GM12878 (cell line): Measurements from ENCODE around the gene C5orf52. TPM values are rescaled to one million over a fixed set of nuclear protein-coding genes. Genes with fewer than 3 reads are reported as not detected.
A peak's percentile ranks its signal among the peaks of the same experiment; 100 is the strongest.

Experiments
- ATAC-seq: fragments of 200-7000 bp; cut with Tn5 transposase; 3 replicates; pipeline ENCODE4 v1.9.1; 2020; ENCODE audit warnings: mild to moderate bottlenecking, moderate library complexity
- BruUV-seq: library from RNA; stranded (reverse); fragments of 400-500 nt; replicated peaks from 2 replicates; lab custom pipeline; 2021; lab: Mats Ljungman, UMichigan
- CTCF ChIA-PET: fragments of 300-600 bp; sonication (Branson Sonifier 250); formaldehyde crosslinking; extraction: SDS; loops from one replicate; lab custom pipeline; 2021; ENCODE audit warnings: inconsistent platforms; lab: Yijun Ruan, JAX
- POLR2A ChIA-PET: fragments of 350-600 bp; formaldehyde crosslinking; extraction: SDS; loops from one replicate; lab custom pipeline; 2021; ENCODE audit warnings: inconsistent platforms; lab: Charles Lee
- RAD21 ChIA-PET: fragments of 300-600 bp; sonication (Branson Sonifier 250); formaldehyde crosslinking; loops from one replicate; lab custom pipeline; 2023; ENCODE audit warnings: antibody characterized with exemption; ENCODE audit not compliant: unreplicated experiment; lab: Charles Lee
- SMC1A ChIA-PET: fragments of 300-600 bp; sonication (Branson Sonifier 250); formaldehyde crosslinking; loops from one replicate; lab custom pipeline; 2023; ENCODE audit not compliant: unreplicated experiment, uncharacterized antibody; lab: Charles Lee
- DNase-seq: peaks from one replicate; pipeline ENCODE4 v3.0.0-alpha.2; 2011; ENCODE audit warnings: low read depth, low spot score
- FAIRE-seq: peaks from 3 replicates; lab custom pipeline; 2011; peaks lifted over from hg19 to GRCh38; lab: Jason Lieb, UNC
- H2AFZ ChIP-seq: 2 replicates; pipeline ENCODE4 v1.6.0; 2011; ENCODE audit warnings: low read depth, low read length, control low read depth; ENCODE audit not compliant: control insufficient read depth
- H3K27ac ChIP-seq: 2 replicates; pipeline ENCODE4 v1.5.1; 2011; ENCODE audit warnings: control low read depth; ENCODE audit not compliant: control insufficient read depth, insufficient read depth
- H3K27me3 ChIP-seq, 2 experiments: replicated peaks in 1 of 2; 2 replicates each; pipeline versions ENCODE4 v1.6.0 to v1.6.1; 2011; ENCODE audit warnings: low read length in 1 of 2; ENCODE audit not compliant: control insufficient read depth in 2 of 2, insufficient read depth in 2 of 2
- H3K36me3 ChIP-seq, 2 experiments: 2 replicates each; pipeline ENCODE4 v1.5.1; 2011; ENCODE audit warnings: low read length in 1 of 2; ENCODE audit not compliant: control insufficient read depth in 2 of 2, insufficient read depth in 2 of 2
- H3K4me1 ChIP-seq: 2 replicates; pipeline ENCODE4 v1.6.1; 2011; ENCODE audit warnings: mild to moderate bottlenecking, low read length, moderate library complexity, mixed read lengths; ENCODE audit not compliant: control insufficient read depth, insufficient read depth
- H3K4me2 ChIP-seq: 2 replicates; pipeline ENCODE4 v1.6.0; 2011; ENCODE audit warnings: control low read depth; ENCODE audit not compliant: control insufficient read depth, insufficient read depth
- H3K4me3 ChIP-seq: fragments of 200-600 bp; sonication (generic); 2 replicates; pipeline ENCODE4 v1.5.1; 2016
- H3K79me2 ChIP-seq: 2 replicates; pipeline ENCODE4 v1.6.0; 2011; ENCODE audit warnings: low read length; ENCODE audit not compliant: control insufficient read depth, insufficient read depth
- H3K9ac ChIP-seq: 2 replicates; pipeline ENCODE4 v1.8.0; 2011; ENCODE audit warnings: low read length, control low read depth, mixed read lengths; ENCODE audit not compliant: control insufficient read depth, insufficient read depth
- H3K9me3 ChIP-seq: replicated peaks from 3 replicates; pipeline ENCODE4 v1.5.1; 2011; ENCODE audit warnings: mild to moderate bottlenecking, low read length; ENCODE audit not compliant: control insufficient read depth, insufficient read depth
- H4K20me1 ChIP-seq: 2 replicates; pipeline ENCODE4 v1.6.0; 2011; ENCODE audit not compliant: control insufficient read depth, insufficient read depth
- CBX5 ChIP-seq: sonication (generic); IDR thresholded peaks from 2 replicates; pipeline ENCODE4 v1.6.1; 2016; ENCODE audit warnings: low read depth, moderate library complexity, mild to moderate bottlenecking, inconsistent platforms
- CHD4 ChIP-seq: fragments of 200-600 bp; sonication (generic); IDR thresholded peaks from 2 replicates; pipeline ENCODE4 v1.6.1; 2016; ENCODE audit warnings: mild to moderate bottlenecking
- MYB ChIP-seq: fragments of 150-350 bp; IDR thresholded peaks from 2 replicates; pipeline ENCODE4 v1.6.1; 2014; ENCODE audit warnings: mild to moderate bottlenecking, low read depth, low read length, borderline replicate concordance
- POLR2A ChIP-seq: IDR thresholded peaks from 2 replicates; pipeline ENCODE4 v1.6.1; 2011; ENCODE audit warnings: low read depth, mild to moderate bottlenecking, low read length
- RCOR1 ChIP-seq: conservative IDR thresholded peaks from 2 replicates; pipeline ENCODE4 v1.6.1; 2012; ENCODE audit warnings: low read depth, low read length, improper control_type of control experiment
- SMAD5 ChIP-seq: IDR thresholded peaks from 2 replicates; pipeline ENCODE4 v1.6.1; 2016; ENCODE audit warnings: antibody characterized with exemption, low read depth
- TCF12 ChIP-seq: IDR thresholded peaks from 2 replicates; pipeline ENCODE4 v1.6.1; 2011; ENCODE audit warnings: low read depth, mild to moderate bottlenecking, low read length
- WRNIP1 ChIP-seq: IDR thresholded peaks from 2 replicates; pipeline ENCODE4 v1.6.1; 2011; ENCODE audit warnings: low read depth, low read length, improper control_type of control experiment, borderline replicate concordance
- ZNF687 ChIP-seq: fragments of 450-650 bp; IDR thresholded peaks from 2 replicates; pipeline ENCODE4 v1.6.1; 2017; ENCODE audit warnings: mild to moderate bottlenecking, moderate library complexity
- WGBS: methylation state at CpG from one replicate; pipeline ENCODE4 v1.1.6; 2016; ENCODE audit warnings: low lambda C conversion rate; ENCODE audit not compliant: insufficient replicate concordance, insufficient coverage; ENCODE audit errors: missing lambda C conversion rate; 5-methylcytosine and 5-hydroxymethylcytosine counted together
- in situ Hi-C: fragments of 300-500 bp; cut with MboI; formaldehyde crosslinking; loops from 9 replicates; pipeline ENCODE4 v1.14.3; 2018; ENCODE audit warnings: mixed read lengths
- intact Hi-C: fragments of 100-400 bp; cut with micrococcal nuclease; formaldehyde crosslinking; loops from one replicate; pipeline ENCODE4 v1.14.2; 2022; ENCODE audit not compliant: unreplicated experiment
- polyA plus RNA-seq, 11 experiments: library from polyadenylated mRNA; depleted of rRNA in 4 of 11; unstranded in 6 of 11; stranded (reverse) in 5 of 11; fragments of >200 nt; fragmentation: Nextera tagmentation in 4 of 11; fragmentation: Illumina TruSeq in 1 of 11; extraction: Ambion mirVana in 4 of 11; extraction: Trizol in 1 of 11; gene quantifications; 1 replicate in 1 of 11; 2 replicates in 10 of 11; pipeline versions ENCODE4 v1.2.1 to v1.2.3, GENCODE V29; 2011 to 2016; ENCODE audit warnings: inconsistent platforms in 2 of 11, missing spikeins in 2 of 11, low read depth in 1 of 11
- total RNA-seq, 4 experiments: library from RNA; depleted of rRNA in 3 of 4; stranded (reverse); fragments of >200 nt in 3 of 4; fragmentation: Illumina TruSeq in 1 of 4; extraction: Trizol in 1 of 4; gene quantifications; 2 replicates each; pipeline versions ENCODE4 v1.2.1 to v1.2.3, GENCODE V29; 2013 to 2021

The C5orf52 gene
- total and polyA plus RNA-seq, 10 of the 15 experiments (the other 5 are each of a cell fraction or from before 2014, with no cell fraction given), result not detected

- H3K27ac ChIP-seq, result no peak overlapping the region
- no peaks in the 10 kb centered on the region for H3K36me3 ChIP-seq
- DNase-seq (no peak), ATAC-seq (no peak), FAIRE-seq (no peak)
- H2AFZ ChIP-seq, result peak overlapping the region; percentile 50; the same call in 1 of the 2 replicates
- H4K20me1 ChIP-seq, result no peaks in the 10 kb centered on the region
- intact Hi-C loops (loop anchor here (5.0 kb wide), 1 partner anchor 79 kb away; no protein-coding TSS in a partner anchor), in situ Hi-C loops (no loop called here)
- TF ChIP-seq MYB (no peak), CBX5 (0 out of 2 replicates have a peak, but pooled peaks have one; percentile 50)
- no peaks in the 10 kb centered on the region for H3K4me1 ChIP-seq
- H3K9me3 ChIP-seq, result peaks cover 9% of the 10 kb centered on the region; the same call in 2 of the 3 replicates
- no peak overlapping the region for H3K9ac ChIP-seq
- H3K27me3 ChIP-seq, result no peaks in the 10 kb centered on the region
- ChIA-PET SMC1A (interaction anchor here (0.6 to 2.8 kb wide), 5 partner anchors 8 to 201 kb away, joined by 3 to 9 read pairs (median 3); no protein-coding TSS in a partner anchor), CTCF (interaction anchor here (0.7 to 1.6 kb wide), 6 partner anchors 34 to 181 kb away, joined by 3 to 6 read pairs (median 3); partner anchors contain the start of genes LSM11 and THG1L), POLR2A (interaction anchor here (1.5 kb wide), 1 partner anchor 55 kb away, joined by 3 read pairs; no protein-coding TSS in a partner anchor), RAD21 (interaction anchor here (1.1 to 1.2 kb wide), 2 partner anchors 46 to 80 kb away, joined by 3 to 5 read pairs; no protein-coding TSS in a partner anchor)
- whole genome bisulfite sequencing, result 88% methylated on average over 31 of the region's 33 CpGs
- no peak overlapping the region for H3K4me3 ChIP-seq
- H3K4me2 ChIP-seq, result no peak overlapping the region
- BruUV-seq, result no TSS peak
- H3K79me2 ChIP-seq, result no peaks in the 10 kb centered on the region
Observed at GRCh38 chr5:157650991-157651611, 20.2 kb upstream of the C5orf52 start.

- no peak overlapping the region for H3K27ac ChIP-seq
- no TSS peak for BruUV-seq
- TF ChIP-seq RCOR1 (no peak), CHD4 (no peak), ZNF687 (peak; percentile 80), WRNIP1 (no peak), SMAD5 (no peak), TCF12 (peak; percentile 55; the same call in 1 of the 2 replicates), POLR2A (peak; percentile 69)
Observed at GRCh38 chr5:157651623-157652376, 19.5 kb upstream of the C5orf52 start.

More at GRCh38 chr5:157651623-157652376, 19.5 kb upstream of the C5orf52 start:
- peaks cover 10% of the 10 kb centered on the region; the same call in 2 of the 3 replicates for H3K9me3 ChIP-seq
- H3K4me2 ChIP-seq, result peak overlapping the region; percentile 63
- ChIA-PET CTCF (interaction anchor here (1.3 to 1.6 kb wide), 2 partner anchors 80 to 91 kb away, joined by 4 to 6 read pairs; partner anchors contain the start of genes LSM11 and THG1L), SMC1A (interaction anchor here (0.6 to 2.8 kb wide), 6 partner anchors 17 to 202 kb away, joined by 3 to 9 read pairs (median 3); partner anchors contain the start of gene LSM11), RAD21 (interaction anchor here (0.8 to 1.2 kb wide), 3 partner anchors 47 to 219 kb away, joined by 3 to 5 read pairs (median 3); no protein-coding TSS in a partner anchor), POLR2A (interaction anchor here (0.6 to 1.5 kb wide), 3 partner anchors 55 to 64 kb away, joined by 3 read pairs; no protein-coding TSS in a partner anchor)
- H3K4me1 ChIP-seq, result no peaks in the 10 kb centered on the region
- H3K9ac ChIP-seq, result no peak overlapping the region
- H3K27me3 ChIP-seq, result no peaks in the 10 kb centered on the region
- no peaks in the 10 kb centered on the region for H3K36me3 ChIP-seq
- peak overlapping the region; percentile 50 for H2AFZ ChIP-seq
- in situ Hi-C loops (no loop called here), intact Hi-C loops (loop anchor here (5.0 kb wide), 1 partner anchor 79 kb away; no protein-coding TSS in a partner anchor)
- no peak for FAIRE-seq
- peak; percentile 21 for DNase-seq
- H4K20me1 ChIP-seq, result no peaks in the 10 kb centered on the region
- no peak overlapping the region; the same call in 1 of the 2 replicates for H3K4me3 ChIP-seq
- whole genome bisulfite sequencing, result 58% methylated on average over 60 of the region's 63 CpGs
- no peaks in the 10 kb centered on the region for H3K79me2 ChIP-seq
- ATAC-seq, result peak; percentile 98
